GM19455 (cell line): ENCODE measurements around the gene KRT6C.
"Not testable (repeated sequence)": the region's sequence is repeated elsewhere in the genome, so short reads cannot be mapped to it uniquely, and the experiment has no call there.

Source experiments
- ATAC-seq: cut with Tn5 transposase; IDR thresholded peaks from one replicate; pipeline ENCODE4 v1.9.1; 2021; ENCODE audit not compliant: unreplicated experiment

Gene KRT6C

GRCh38 chr12:52461693-52462092 is 11.9 kb downstream of the KRT6C start:
- no peak for ATAC-seq

GRCh38 chr12:52458861-52459260 is 14.7 kb downstream of the KRT6C start:
- ATAC-seq: no peak

- no peak for ATAC-seq
Observed at GRCh38 chr12:52455821-52456220, 17.8 kb downstream of the KRT6C start.

GRCh38 chr12:52454411-52455201 is 19.0 kb downstream of the KRT6C start:
- no peak for ATAC-seq

- no peak for ATAC-seq
Observed at GRCh38 chr12:52452101-52452500, 21.5 kb downstream of the KRT6C start, which contains the start of gene KRT6B. Gene KRT6B (minus strand): TSS chr12:52452146. CDS start chr12:52452078, 68 bp downstream.

GRCh38 chr12:52448228-52448627 is 25.4 kb downstream of the KRT6C start:
- ATAC-seq: no peak

GRCh38 chr12:52447196-52447595 is 26.4 kb downstream of the KRT6C start:
- not testable (repeated sequence) for ATAC-seq

- no peak for ATAC-seq
Observed at GRCh38 chr12:52446367-52447045, 27.1 kb downstream of the KRT6C start.

- no peak for ATAC-seq
Observed at GRCh38 chr12:52445876-52446275, 27.7 kb downstream of the KRT6C start.

GRCh38 chr12:52444647-52445595 is 28.7 kb downstream of the KRT6C start:
- ATAC-seq: no peak

- no peak for ATAC-seq
Observed at GRCh38 chr12:52443966-52444365, 29.6 kb downstream of the KRT6C start.

GRCh38 chr12:52442600-52443061 is 31.0 kb downstream of the KRT6C start:
- ATAC-seq: no peak

- no peak for ATAC-seq
Observed at GRCh38 chr12:52441320-52441911, 32.2 kb downstream of the KRT6C start.

GRCh38 chr12:52440821-52441319 is 32.7 kb downstream of the KRT6C start:
- no peak for ATAC-seq

GRCh38 chr12:52439845-52440244 is 33.8 kb downstream of the KRT6C start:
- ATAC-seq: no peak

GRCh38 chr12:52439420-52439819 is 34.2 kb downstream of the KRT6C start:
- no peak for ATAC-seq

- no peak for ATAC-seq
Observed at GRCh38 chr12:52438305-52439301, 35.0 kb downstream of the KRT6C start.

- no peak for ATAC-seq
Observed at GRCh38 chr12:52437508-52437907, 36.1 kb downstream of the KRT6C start.

- no peak for ATAC-seq
Observed at GRCh38 chr12:52436828-52437474, 36.7 kb downstream of the KRT6C start.
